ENCODE data around the gene CLSTN2. TPM values are rescaled to one million over a fixed set of nuclear protein-coding genes. Genes with fewer than 3 reads are reported as not detected.

CLSTN2 gene
- total RNA-seq, 1 experiment from 2014 or later: 0.02 TPM

GRCh38 chr3:140085001-140085400 lies 150.0 kb downstream of the CLSTN2 start:
- TF ChIP-seq EZH2phosphoT487 (IDR thresholded peaks at IDR 0.05; ENCODE audit: borderline replicate concordance): no peak
- no peak for TF ChIP-seq CEBPB (IDR thresholded peaks at IDR 0.05; ENCODE audit: low read depth)
- TF ChIP-seq YY1 (IDR thresholded peaks at IDR 0.05; ENCODE audit: extremely low read depth, insufficient replicate concordance, low read depth, low read length): no peak
- no peak for TF ChIP-seq CTCF (IDR thresholded peaks at IDR 0.05 in 2 of 3, conservative IDR thresholded peaks at IDR 0.05 in 1 of 3; ENCODE audit: borderline replicate concordance in 1 of 3, insufficient read depth in 1 of 3, low read depth in 2 of 3, low read length in 2 of 3)
- no peak for TF ChIP-seq SRF (IDR thresholded peaks at IDR 0.05; ENCODE audit: low read depth)
- TF ChIP-seq EZH2 (IDR thresholded peaks at IDR 0.05): no peak
- TF ChIP-seq ATF3 (IDR thresholded peaks at IDR 0.05): no peak
- Histone ChIP-seq H3K27ac (ENCODE audit: low read depth, low read length) (no peak overlapping the region), H3K9ac (ENCODE audit: low read length) (no peak overlapping the region), H3K4me2 (ENCODE audit: low read length) (no peak overlapping the region), H3K9me3 (ENCODE audit: control insufficient read depth in 1 of 2, insufficient read depth in 1 of 2, low read depth in 1 of 2, low read length in 2 of 2) (no peaks in the 10 kb centered on the region), H4K20me1 (ENCODE audit: insufficient read depth) (no peaks in the 10 kb centered on the region), H3K9me2 (ENCODE audit: insufficient read depth) (no peaks in the 10 kb centered on the region), H3K79me2 (ENCODE audit: insufficient read depth, low read length) (no peaks in the 10 kb centered on the region), H2AFZ (ENCODE audit: low read depth, low read length, poor library complexity, severe bottlenecking) (no peak overlapping the region), H3K4me3 (replicated peaks in 1 of 2; ENCODE audit: low read depth in 1 of 2, low read length in 2 of 2) (no peak overlapping the region), H3K4me1 (ENCODE audit: control insufficient read depth in 1 of 2, insufficient read depth in 2 of 2, low read length in 2 of 2) (no peaks in the 10 kb centered on the region), H3K27me3 (ENCODE audit: insufficient read depth, low read length) (peaks cover 34% of the 10 kb centered on the region), H3K36me3 (ENCODE audit: control insufficient read depth in 1 of 2, insufficient read depth in 2 of 2, low read length in 2 of 2) (no peaks in the 10 kb centered on the region)
- BruUV-seq (replicated peaks): no TSS peak
- intact Hi-C loops (cut with micrococcal nuclease): no loop called here
- DNase-seq (ENCODE audit: low read depth, low spot score) (no peak), ATAC-seq (no peak)
- ChIA-PET POLR2A (no interaction called here), RAD21 (ENCODE audit: low non-redundant PET in 1 of 2, low total read pairs in 2 of 2, uncharacterized antibody in 2 of 2, unreplicated experiment in 2 of 2) (no interaction called here), CTCF (no interaction called here)

GRCh38 chr3:140086642-140087041 lies 151.7 kb downstream of the CLSTN2 start:
- Histone ChIP-seq H2AFZ (ENCODE audit: low read depth, low read length, poor library complexity, severe bottlenecking) (no peak overlapping the region), H3K27ac (ENCODE audit: low read depth, low read length) (no peak overlapping the region), H3K9me2 (ENCODE audit: insufficient read depth) (no peaks in the 10 kb centered on the region), H3K36me3 (ENCODE audit: control insufficient read depth in 1 of 2, insufficient read depth in 2 of 2, low read length in 2 of 2) (no peaks in the 10 kb centered on the region), H3K4me1 (ENCODE audit: control insufficient read depth in 1 of 2, insufficient read depth in 2 of 2, low read length in 2 of 2) (no peaks in the 10 kb centered on the region), H3K9me3 (ENCODE audit: control insufficient read depth in 1 of 2, insufficient read depth in 1 of 2, low read depth in 1 of 2, low read length in 2 of 2) (no peaks in the 10 kb centered on the region), H3K27me3 (ENCODE audit: insufficient read depth, low read length) (peaks cover 33% of the 10 kb centered on the region), H3K4me2 (ENCODE audit: low read length) (no peak overlapping the region), H4K20me1 (ENCODE audit: insufficient read depth) (no peaks in the 10 kb centered on the region), H3K4me3 (replicated peaks in 1 of 2; ENCODE audit: low read depth in 1 of 2, low read length in 2 of 2) (no peak overlapping the region), H3K9ac (ENCODE audit: low read length) (no peak overlapping the region), H3K79me2 (ENCODE audit: insufficient read depth, low read length) (no peaks in the 10 kb centered on the region)
- DNase-seq (ENCODE audit: low read depth, low spot score) (no peak), ATAC-seq (no peak)
- RAD21 ChIA-PET (ENCODE audit: low non-redundant PET in 1 of 2, low total read pairs in 2 of 2, uncharacterized antibody in 2 of 2, unreplicated experiment in 2 of 2): no interaction called here
- POLR2A ChIA-PET: no interaction called here
- CTCF ChIA-PET: no interaction called here
- BruUV-seq (replicated peaks): no TSS peak
- intact Hi-C loops (cut with micrococcal nuclease): no loop called here
- TF ChIP-seq ATF3 (IDR thresholded peaks at IDR 0.05) (no peak), CTCF (IDR thresholded peaks at IDR 0.05 in 2 of 3, conservative IDR thresholded peaks at IDR 0.05 in 1 of 3; ENCODE audit: borderline replicate concordance in 1 of 3, insufficient read depth in 1 of 3, low read depth in 2 of 3, low read length in 2 of 3) (no peak), RAD21 (IDR thresholded peaks at IDR 0.05; ENCODE audit: low read depth) (no peak), REST (IDR thresholded peaks at IDR 0.05; ENCODE audit: low read depth) (no peak), FOSL1 (IDR thresholded peaks at IDR 0.05; ENCODE audit: low read depth) (no peak), ELF1 (IDR thresholded peaks at IDR 0.05; ENCODE audit: borderline replicate concordance, low read depth) (no peak), EZH2 (IDR thresholded peaks at IDR 0.05) (no peak), SIN3A (IDR thresholded peaks at IDR 0.05; ENCODE audit: low read depth) (no peak)

Measured in HCT116 (cell line).